PFSK-1 (cell line): Measurements from ENCODE around the gene KREMEN1.

Source experiments
- FOXP2 ChIP-seq: optimal IDR thresholded peaks from 2 replicates; pipeline ENCODE3; 2011; ENCODE audit warnings: borderline replicate concordance, control low read depth, inconsistent platforms; ENCODE audit not compliant: insufficient read depth; ENCODE audit errors: extremely low read length, extremely low read depth
- POLR2AphosphoS5 ChIP-seq: IDR thresholded peaks from 2 replicates; pipeline ENCODE4 v1.6.1; 2012; ENCODE audit warnings: low read depth, mild to moderate bottlenecking, control low read depth, low read length, moderate library complexity
- REST ChIP-seq, 2 experiments: IDR thresholded peaks; 2 replicates each; pipeline versions ENCODE4 v1.6.1 to v1.8.0; 2011 to 2012; ENCODE audit warnings: low read depth in 2 of 2, low read length in 2 of 2, control low read depth in 1 of 2, inconsistent platforms in 1 of 2, mild to moderate bottlenecking in 1 of 2, moderate library complexity in 1 of 2; ENCODE audit not compliant: insufficient read depth in 1 of 2
- SIN3A ChIP-seq: IDR thresholded peaks from 2 replicates; pipeline ENCODE4 v1.6.1; 2012; ENCODE audit warnings: mild to moderate bottlenecking, low read length, moderate library complexity, borderline replicate concordance; ENCODE audit not compliant: insufficient read depth
- TAF1 ChIP-seq: IDR thresholded peaks from 2 replicates; pipeline ENCODE4 v1.6.1; 2012; ENCODE audit warnings: low read length, control low read depth, borderline replicate concordance; ENCODE audit not compliant: insufficient read depth

GRCh38 chr22:29129808-29130140 lies 56.9 kb downstream of the KREMEN1 start:
- no peak for TF ChIP-seq POLR2AphosphoS5
- TF ChIP-seq SIN3A: no peak
- TF ChIP-seq REST (IDR thresholded peaks at IDR 0.05; ENCODE audit: insufficient read depth in 1 of 2, low read depth in 2 of 2, low read length in 2 of 2): no peak
- no peak for TF ChIP-seq TAF1
- TF ChIP-seq FOXP2: no peak
